DMS153 treated with DMSO at 0.1 percent for 48 hours (cell line): ENCODE measurements around the gene TCF25.
A peak's percentile ranks its signal among the peaks of the same experiment; 100 is the strongest.
"Not testable (repeated sequence)": the region's sequence is repeated elsewhere in the genome, so short reads cannot be mapped to it uniquely, and the experiment has no call there.

Source experiments
- DNase-seq: peaks from one replicate; lab custom pipeline; 2025; ENCODE audit not compliant: unreplicated experiment; lab: John Stamatoyannopoulos, UW

The TCF25 gene, protein sequence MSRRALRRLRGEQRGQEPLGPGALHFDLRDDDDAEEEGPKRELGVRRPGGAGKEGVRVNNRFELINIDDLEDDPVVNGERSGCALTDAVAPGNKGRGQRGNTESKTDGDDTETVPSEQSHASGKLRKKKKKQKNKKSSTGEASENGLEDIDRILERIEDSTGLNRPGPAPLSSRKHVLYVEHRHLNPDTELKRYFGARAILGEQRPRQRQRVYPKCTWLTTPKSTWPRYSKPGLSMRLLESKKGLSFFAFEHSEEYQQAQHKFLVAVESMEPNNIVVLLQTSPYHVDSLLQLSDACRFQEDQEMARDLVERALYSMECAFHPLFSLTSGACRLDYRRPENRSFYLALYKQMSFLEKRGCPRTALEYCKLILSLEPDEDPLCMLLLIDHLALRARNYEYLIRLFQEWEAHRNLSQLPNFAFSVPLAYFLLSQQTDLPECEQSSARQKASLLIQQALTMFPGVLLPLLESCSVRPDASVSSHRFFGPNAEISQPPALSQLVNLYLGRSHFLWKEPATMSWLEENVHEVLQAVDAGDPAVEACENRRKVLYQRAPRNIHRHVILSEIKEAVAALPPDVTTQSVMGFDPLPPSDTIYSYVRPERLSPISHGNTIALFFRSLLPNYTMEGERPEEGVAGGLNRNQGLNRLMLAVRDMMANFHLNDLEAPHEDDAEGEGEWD

GRCh38 chr16:89873109-89873971 is at the start of gene TCF25:
TCF25 (plus strand) TSS chr16:89873592; CDS start chr16:89873668, 76 bp downstream.
- peak; percentile 56 for DNase-seq

DNA sequence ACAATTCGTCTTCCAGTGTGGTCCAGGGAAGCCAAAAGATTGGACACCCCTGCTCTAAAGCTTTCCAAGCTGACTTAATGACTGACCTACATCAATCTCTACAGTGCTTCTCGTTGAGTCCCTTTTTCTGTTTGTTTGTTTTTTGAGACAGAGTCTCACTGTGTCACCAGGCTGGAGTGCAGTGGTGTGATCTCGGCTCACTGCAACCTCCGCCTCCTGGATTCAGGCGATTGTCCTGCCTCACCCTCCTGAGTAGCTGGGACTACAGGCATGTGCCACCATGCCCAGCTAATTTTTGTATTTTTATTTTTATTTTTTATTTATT is 49.6 kb upstream of the TCF25 start:
- not testable (repeated sequence) for DNase-seq

DNA sequence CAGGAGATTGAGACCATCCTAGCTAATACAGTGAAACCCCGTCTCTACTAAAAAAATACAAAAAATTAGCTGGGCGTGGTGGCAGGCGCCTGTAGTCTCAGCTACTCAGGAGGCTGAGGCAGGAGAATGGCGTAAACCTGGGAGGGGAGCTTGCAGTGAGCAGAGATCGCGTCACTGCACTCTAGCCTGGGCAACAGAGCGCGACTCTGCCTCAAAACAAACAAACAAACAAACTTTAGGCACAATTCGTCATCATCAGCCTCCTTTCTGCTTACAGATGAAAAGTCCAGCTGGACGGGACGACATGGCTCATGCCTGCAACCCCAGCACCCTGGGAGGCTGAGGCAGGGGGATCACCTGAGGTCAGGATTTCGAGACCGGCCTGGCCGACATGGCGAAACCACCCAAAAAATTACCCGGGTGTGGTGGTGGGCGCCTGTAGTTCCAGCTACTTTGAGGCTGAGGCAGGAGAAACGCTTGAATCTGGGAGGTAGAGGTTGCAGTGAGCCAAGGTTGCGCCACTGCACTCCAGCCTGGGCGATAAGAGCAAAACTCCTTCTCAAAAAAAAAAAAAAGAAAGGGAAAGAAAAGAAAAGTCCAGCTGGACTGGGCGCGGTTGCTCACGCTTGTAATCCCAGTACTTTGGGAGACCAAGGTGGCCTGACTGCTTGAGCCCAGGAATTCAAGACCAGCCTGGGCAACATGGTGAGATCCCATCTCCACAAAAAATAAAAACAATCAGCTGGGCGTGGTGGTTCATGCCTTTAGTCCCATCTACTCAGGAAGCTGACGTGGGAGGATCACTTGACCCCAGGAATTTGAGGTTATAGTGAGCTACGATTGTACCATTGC is 46.6 kb upstream of the TCF25 start:
- DNase-seq: no peak

DNA sequence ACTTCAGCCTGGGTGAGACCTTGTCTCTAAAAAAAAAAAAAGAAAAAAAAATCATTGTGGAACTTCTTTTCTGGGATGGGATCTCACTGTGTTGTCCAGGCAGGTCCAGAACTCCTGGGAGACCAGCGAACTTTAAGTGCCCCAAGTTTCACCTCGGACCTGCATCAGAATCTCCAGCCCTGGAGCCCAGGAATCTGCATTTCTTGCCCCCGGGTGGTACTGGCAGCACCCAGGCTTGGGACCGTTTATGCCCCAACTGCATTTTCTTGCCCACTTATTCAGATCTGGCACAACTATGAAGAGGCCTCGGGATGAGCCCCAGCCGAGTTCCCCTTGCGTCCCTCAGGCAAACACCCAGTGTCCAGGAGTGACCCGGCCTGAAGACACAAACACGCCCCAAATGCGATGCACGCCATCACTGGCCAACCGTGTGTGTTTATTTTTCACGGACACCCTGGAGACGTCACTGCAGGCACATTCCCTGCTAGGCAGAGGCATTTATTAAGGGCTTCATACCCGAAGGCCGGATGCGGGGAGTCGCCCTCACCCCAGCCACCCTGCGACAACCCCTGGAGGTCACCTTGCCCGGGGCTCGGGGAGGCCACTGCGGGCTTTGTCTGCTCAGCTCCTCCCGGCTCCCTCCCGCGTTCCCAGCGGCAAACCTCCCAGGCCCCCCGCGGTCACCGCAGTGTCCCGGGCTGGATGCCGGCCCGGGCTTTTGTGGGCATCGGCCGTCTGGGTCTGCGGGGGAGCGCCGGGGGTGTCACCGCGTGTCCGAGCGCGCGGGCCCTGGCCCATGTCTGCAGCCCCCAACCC is 45.8 kb upstream of the TCF25 start:
- peak; percentile 23 for DNase-seq

- no peak for DNase-seq
These were observed 45.1 kb upstream of the TCF25 start, which contains the start of gene SPIRE2 for GRCh38 chr16:89828199-89828869. SPIRE2 (plus strand) TSS chr16:89828475; CDS start chr16:89828551, 76 bp downstream.

- no peak for DNase-seq
These were observed 44.3 kb upstream of the TCF25 start for GRCh38 chr16:89828870-89829629.

- DNase-seq: no peak
These were observed 43.6 kb upstream of the TCF25 start for GRCh38 chr16:89829630-89830437.

DNA sequence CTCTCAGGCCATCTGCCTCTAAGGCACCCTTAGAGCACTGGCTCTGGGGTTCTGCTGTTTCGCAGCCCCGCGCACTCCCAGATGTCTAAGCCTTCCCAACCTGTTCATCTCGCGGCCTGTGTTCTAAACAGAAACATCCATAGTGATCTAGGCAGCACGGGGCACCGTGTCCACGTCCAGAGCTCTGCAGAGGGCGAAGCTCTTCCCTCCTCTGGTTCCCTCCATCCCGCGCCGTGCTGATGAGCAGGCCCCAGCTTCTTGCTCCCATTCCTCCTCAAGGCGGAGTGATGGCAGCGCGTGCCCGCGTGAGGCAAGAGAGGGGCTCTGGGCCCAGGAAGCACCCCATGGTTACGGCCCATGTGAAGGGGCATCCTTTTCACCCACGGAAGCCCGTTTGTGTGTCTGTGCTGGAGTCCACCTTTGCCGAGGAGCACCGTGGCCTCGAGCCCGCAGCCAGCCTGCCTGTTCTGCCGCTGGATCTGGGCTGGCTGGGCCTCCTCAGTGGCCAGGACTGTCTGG is 41.5 kb upstream of the TCF25 start:
- DNase-seq: no peak

GRCh38 chr16:89833664-89834363 is 39.6 kb upstream of the TCF25 start:
- not testable (repeated sequence) for DNase-seq

DNA sequence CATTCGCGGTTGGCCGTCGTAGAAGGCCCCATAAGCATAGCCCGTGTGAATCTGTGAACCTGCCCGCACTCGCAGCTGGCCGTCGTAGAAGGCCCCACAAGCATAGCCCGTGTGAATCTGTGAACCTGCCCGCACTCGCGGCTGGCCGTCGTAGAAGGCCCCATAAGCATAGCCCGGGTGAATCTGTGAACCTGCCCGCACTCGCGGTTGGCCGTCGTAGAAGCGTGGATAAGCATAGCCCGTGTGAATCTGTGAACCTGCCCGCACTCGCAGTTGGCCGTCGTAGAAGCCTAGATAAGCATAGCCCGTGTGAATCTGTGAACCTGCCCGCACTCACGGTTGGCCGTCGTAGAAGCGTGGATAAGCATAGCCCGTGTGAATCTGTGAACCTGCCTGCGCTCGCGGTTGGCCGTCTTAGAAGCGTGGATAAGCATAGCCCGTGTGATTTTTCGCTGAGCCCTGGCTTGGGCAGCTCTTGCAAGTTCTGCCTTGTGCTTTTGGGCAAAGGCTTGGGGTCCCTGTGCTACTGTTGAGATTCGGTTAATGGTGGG is 38.5 kb upstream of the TCF25 start:
- DNase-seq: not testable (repeated sequence)

- not testable (repeated sequence) for DNase-seq
These were observed 36.9 kb upstream of the TCF25 start for GRCh38 chr16:89836484-89836883.

DNA sequence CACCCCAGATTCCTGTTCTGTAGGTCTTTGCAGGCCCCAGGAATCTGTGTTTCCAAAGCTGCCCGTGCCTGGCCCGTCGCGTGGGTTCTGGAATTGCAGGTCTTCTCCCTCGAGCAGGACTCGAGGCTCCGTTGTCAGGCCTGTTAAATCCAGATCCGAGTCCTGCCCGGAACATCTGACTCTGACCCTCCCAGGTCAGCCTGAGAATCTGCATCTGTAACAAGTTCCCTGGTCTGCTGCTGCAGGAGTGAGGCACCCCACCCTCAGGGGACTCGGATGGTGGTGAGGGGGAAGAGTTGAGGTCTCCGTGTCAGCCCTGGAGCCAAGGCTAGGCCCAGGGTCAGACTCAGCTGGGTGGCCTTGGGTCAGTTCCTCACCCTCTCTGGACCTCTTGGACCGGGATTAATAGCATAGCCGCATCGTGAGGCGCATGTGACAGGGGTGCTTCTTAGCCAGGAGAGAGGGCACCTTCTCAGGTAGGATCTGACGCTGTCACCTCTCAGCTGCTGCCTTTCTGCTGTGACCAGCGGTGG is 36.3 kb upstream of the TCF25 start:
- DNase-seq: no peak

DNA sequence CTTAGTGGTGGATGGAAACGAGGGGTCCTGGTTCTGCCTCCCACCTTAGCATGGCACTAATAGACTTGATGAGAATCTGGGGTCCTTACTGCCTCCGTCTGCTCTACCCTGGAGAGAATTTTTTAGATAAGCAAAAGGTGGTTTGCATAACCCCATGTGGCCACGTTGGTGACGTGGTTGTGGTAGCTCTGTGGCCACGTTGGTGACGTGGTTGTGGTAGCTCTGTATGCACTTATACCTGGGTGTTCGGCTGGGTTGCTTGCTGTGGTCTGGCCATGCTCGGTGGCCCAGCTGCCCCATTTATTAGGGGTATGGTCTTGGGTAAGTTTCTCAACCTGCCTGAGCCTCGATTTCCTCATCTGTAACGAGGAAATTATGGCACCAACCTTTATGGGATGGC is 32.1 kb upstream of the TCF25 start:
- no peak for DNase-seq

DNA sequence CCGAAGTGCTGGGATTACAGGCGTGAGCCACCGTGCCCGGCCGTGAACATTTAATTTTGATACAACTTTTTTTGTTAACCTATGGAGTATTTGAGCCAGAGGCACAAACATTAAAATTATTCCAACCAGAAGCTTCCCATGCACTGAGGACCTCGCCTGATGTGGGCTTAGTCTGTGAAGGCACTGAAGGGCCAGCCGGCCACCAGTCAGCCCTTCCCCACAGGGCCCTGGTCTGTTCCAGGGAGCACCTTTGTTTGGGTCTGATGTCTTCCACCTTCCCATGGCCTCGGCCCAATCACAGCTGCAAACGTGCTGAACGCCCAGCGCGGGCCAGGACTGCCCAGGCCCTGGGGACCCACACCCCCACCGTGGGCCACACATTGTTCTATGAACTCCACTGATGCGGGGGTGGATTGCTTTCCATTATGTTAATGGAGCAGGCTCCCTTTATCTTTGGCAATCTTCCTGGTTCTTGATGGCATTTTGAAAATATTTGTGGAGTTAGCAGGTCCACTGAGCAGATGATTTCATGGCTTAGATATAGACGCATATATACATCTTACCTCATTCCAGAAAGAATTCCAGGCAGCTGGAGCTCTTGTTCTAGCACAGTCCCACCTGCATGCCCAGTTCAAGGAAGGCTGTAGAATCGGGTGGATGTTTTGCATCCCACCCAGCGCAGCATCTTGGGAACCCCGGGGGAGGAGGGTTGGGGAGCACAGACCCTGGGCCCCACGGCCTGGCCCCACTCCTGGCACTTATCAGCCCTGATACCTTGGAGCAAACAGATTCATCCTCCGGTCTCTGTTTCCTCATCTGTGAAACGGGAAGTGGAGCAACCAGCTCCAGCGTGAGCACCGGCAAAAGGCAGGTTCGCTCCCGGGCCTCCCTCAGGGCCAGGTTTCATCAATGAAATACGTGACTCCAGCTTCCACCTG is 30.7 kb upstream of the TCF25 start:
- DNase-seq: no peak
